ENCODE results near the gene FAF1.
"Not testable (repeated sequence)": the region's sequence is repeated elsewhere in the genome, so short reads cannot be mapped to it uniquely, and the experiment has no call there.

DNA sequence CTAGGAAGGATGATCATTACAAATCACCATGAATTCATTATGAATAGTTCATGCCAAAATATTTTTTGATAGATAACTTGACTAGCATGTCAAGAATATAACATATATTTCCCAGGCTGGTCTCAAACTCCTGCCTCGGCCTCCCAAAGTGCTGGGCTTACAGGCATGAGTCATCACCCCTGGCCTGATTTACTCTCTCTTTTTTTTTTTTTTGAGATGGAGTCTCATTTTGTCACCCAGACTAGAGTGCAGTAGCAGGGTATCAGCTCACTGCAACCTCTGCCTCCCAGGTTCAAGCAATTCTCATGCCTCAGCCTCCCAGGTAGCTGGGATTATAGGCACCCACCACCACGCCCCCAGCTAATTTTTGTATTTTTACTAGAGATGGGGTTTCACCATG, 24.8 kb downstream of the FAF1 start:
- TF ChIP-seq EZH2 (IDR thresholded peaks at IDR 0.05); POLR2AphosphoS5 (IDR thresholded peaks at IDR 0.05; ENCODE audit: borderline replicate concordance, low read depth, low read length): not testable (repeated sequence)

Measured in SK-N-MC (cell line).